H1 (cell line): ENCODE data around the gene CCDC93. TPM values are rescaled to one million over a fixed set of nuclear protein-coding genes. Genes with fewer than 3 reads are reported as not detected.

Experiments
- CTCF ChIA-PET: fragments of 300-600 bp; sonication (Branson Sonifier 250); formaldehyde crosslinking; loops from one replicate; lab custom pipeline; 2021; ENCODE audit not compliant: partially characterized antibody; lab: Charles Lee
- POLR2A ChIA-PET: fragments of 300-600 bp; sonication (Branson Sonifier 250); formaldehyde crosslinking; loops from one replicate; lab custom pipeline; 2021; ENCODE audit warnings: inconsistent platforms; ENCODE audit not compliant: partially characterized antibody; lab: Charles Lee
- DNase-seq, 2 experiments: peaks; one replicate each; pipeline versions ENCODE4 v3.0.0 to v3.0.0-alpha.2; 2010 to 2022; ENCODE audit warnings: low spot score in 2 of 2, low read depth in 1 of 2, mixed read lengths in 1 of 2
- FAIRE-seq: peaks from 2 replicates; lab custom pipeline; 2011; peaks lifted over from hg19 to GRCh38; lab: Jason Lieb, UNC
- H2AFZ ChIP-seq: 2 replicates; pipeline ENCODE4 v1.8.1; 2012; ENCODE audit warnings: low read length, inconsistent platforms
- H2AK5ac ChIP-seq: 2 replicates; pipeline ENCODE4 v1.6.1; 2013; ENCODE audit warnings: low read depth, low read length
- H2BK120ac ChIP-seq: replicated peaks from 2 replicates; pipeline ENCODE3; 2013; ENCODE audit warnings: low read depth, low read length, inconsistent platforms
- H2BK12ac ChIP-seq: 2 replicates; pipeline ENCODE4 v1.6.1; 2013; ENCODE audit warnings: low read depth, low read length
- H2BK15ac ChIP-seq: 2 replicates; pipeline ENCODE4 v1.6.1; 2013; ENCODE audit warnings: low read length
- H2BK20ac ChIP-seq: 2 replicates; pipeline ENCODE4 v1.6.1; 2013; ENCODE audit warnings: low read length
- H2BK5ac ChIP-seq: 2 replicates; pipeline ENCODE4 v1.6.1; 2013; ENCODE audit warnings: low read depth, low read length
- H3K14ac ChIP-seq: 2 replicates; pipeline ENCODE4 v1.6.1; 2013; ENCODE audit warnings: inconsistent platforms; ENCODE audit not compliant: insufficient read length
- H3K18ac ChIP-seq: 2 replicates; pipeline ENCODE4 v1.6.1; 2013; ENCODE audit warnings: low read length; ENCODE audit errors: extremely low read depth
- H3K23ac ChIP-seq: 2 replicates; pipeline ENCODE4 v1.6.1; 2013; ENCODE audit warnings: inconsistent platforms; ENCODE audit not compliant: insufficient read length
- H3K23me2 ChIP-seq: 2 replicates; pipeline ENCODE4 v1.6.1; 2013; ENCODE audit warnings: low read depth, low read length
- H3K27ac ChIP-seq: 2 replicates; pipeline ENCODE4 v1.6.1; 2011; ENCODE audit warnings: low read depth, low read length, inconsistent platforms
- H3K27me3 ChIP-seq, 4 experiments: replicated peaks in 1 of 4; 1 replicate in 1 of 4; 2 replicates in 3 of 4; pipeline versions ENCODE4 v1.6.1 to v1.8.1; 2011 to 2013; ENCODE audit warnings: low read length in 3 of 4, mild to moderate bottlenecking in 3 of 4, inconsistent platforms in 2 of 4, mixed read lengths in 2 of 4, moderate library complexity in 1 of 4; ENCODE audit not compliant: control insufficient read depth in 3 of 4, insufficient read depth in 3 of 4; ENCODE audit errors: extremely low read depth in 1 of 4
- H3K36me3 ChIP-seq, 4 experiments: 2 replicates each; pipeline versions ENCODE4 v1.6.1 to v1.8.1; 2011 to 2013; ENCODE audit warnings: mild to moderate bottlenecking in 4 of 4, low read length in 3 of 4, moderate library complexity in 2 of 4, control low read depth in 1 of 4, inconsistent platforms in 1 of 4; ENCODE audit not compliant: insufficient read depth in 4 of 4, control insufficient read depth in 2 of 4
- H3K4ac ChIP-seq: replicated peaks from 2 replicates; pipeline ENCODE3; 2013; ENCODE audit warnings: low read length, low read depth, mixed read lengths, inconsistent platforms; ENCODE audit not compliant: insufficient read length
- H3K4me1 ChIP-seq, 4 experiments: replicated peaks in 1 of 4; 1 replicate in 1 of 4; 2 replicates in 3 of 4; pipeline versions ENCODE4 v1.6.1 to v1.8.1; 2011 to 2013; ENCODE audit warnings: low read length in 3 of 4, inconsistent platforms in 2 of 4, mixed read lengths in 1 of 4; ENCODE audit not compliant: insufficient read depth in 4 of 4, control insufficient read depth in 3 of 4
- H3K4me2 ChIP-seq, 2 experiments: 2 replicates each; pipeline versions ENCODE4 v1.6.1 to v1.8.1; 2011 to 2013; ENCODE audit warnings: low read depth in 2 of 2, low read length in 2 of 2, control low read depth in 1 of 2, inconsistent platforms in 1 of 2, mild to moderate bottlenecking in 1 of 2; ENCODE audit not compliant: insufficient read depth in 1 of 2
- H3K4me3 ChIP-seq, 4 experiments: fragments of 200-600, 300-600 bp in 1 of 4; sonication (generic), shearing (Covaris generic), sonication (Bioruptor Twin) in 1 of 4; 2 replicates each; pipeline versions ENCODE4 v1.5.1 to v1.8.1; 2011 to 2016; ENCODE audit warnings: low read length in 4 of 4, low read depth in 3 of 4, control low read depth in 2 of 4, inconsistent platforms in 2 of 4, mild to moderate bottlenecking in 2 of 4, mixed read lengths in 1 of 4, moderate library complexity in 1 of 4; ENCODE audit not compliant: insufficient read depth in 2 of 4; ENCODE audit errors: extremely low read depth in 1 of 4
- H3K56ac ChIP-seq: replicated peaks from 2 replicates; pipeline ENCODE3; 2013; ENCODE audit warnings: low read depth, mild to moderate bottlenecking, mixed read lengths, low read length, inconsistent platforms; ENCODE audit not compliant: insufficient read length
- H3K79me1 ChIP-seq: 2 replicates; pipeline ENCODE4 v1.6.1; 2013; ENCODE audit warnings: low read depth, low read length, control low read depth
- H3K79me2 ChIP-seq, 2 experiments: 2 replicates each; pipeline versions ENCODE4 v1.6.1 to v1.8.1; 2012 to 2013; ENCODE audit warnings: low read length in 2 of 2, mild to moderate bottlenecking in 2 of 2, inconsistent platforms in 1 of 2; ENCODE audit not compliant: insufficient read depth in 2 of 2, control insufficient read depth in 1 of 2
- H3K9ac ChIP-seq, 4 experiments: replicated peaks in 1 of 4; 1 replicate in 1 of 4; 2 replicates in 3 of 4; pipeline versions ENCODE4 v1.6.1 to v1.8.1; 2011 to 2013; ENCODE audit warnings: low read depth in 3 of 4, low read length in 3 of 4, control low read depth in 2 of 4, mild to moderate bottlenecking in 2 of 4, moderate library complexity in 2 of 4, inconsistent platforms in 1 of 4; ENCODE audit errors: extremely low read depth in 1 of 4
- H3K9me3 ChIP-seq, 2 experiments: 2 replicates each; pipeline versions ENCODE4 v1.6.1 to v1.8.1; 2012 to 2013; ENCODE audit warnings: mild to moderate bottlenecking in 2 of 2, moderate library complexity in 2 of 2, control low read depth in 1 of 2, inconsistent platforms in 1 of 2, low read depth in 1 of 2, low read length in 1 of 2, mixed read lengths in 1 of 2; ENCODE audit not compliant: insufficient read depth in 2 of 2
- H4K20me1 ChIP-seq, 2 experiments: replicated peaks in 1 of 2; 2 replicates each; pipeline versions ENCODE3 to v1.8.1; 2011 to 2013; ENCODE audit warnings: inconsistent platforms in 2 of 2, low read length in 2 of 2, mild to moderate bottlenecking in 1 of 2; ENCODE audit not compliant: insufficient read depth in 2 of 2, control insufficient read depth in 1 of 2
- H4K5ac ChIP-seq: 2 replicates; pipeline ENCODE4 v1.6.1; 2013; ENCODE audit warnings: low read length, low read depth, mixed read lengths, inconsistent platforms; ENCODE audit not compliant: insufficient read length
- H4K8ac ChIP-seq: 2 replicates; pipeline ENCODE4 v1.8.0; 2013; ENCODE audit warnings: mild to moderate bottlenecking, moderate library complexity, low read length, inconsistent platforms; ENCODE audit not compliant: insufficient read depth; ENCODE audit errors: extremely low read depth
- H4K91ac ChIP-seq: replicated peaks from 2 replicates; pipeline ENCODE3; 2013; ENCODE audit warnings: low read length, mixed read lengths, inconsistent platforms; ENCODE audit not compliant: insufficient read length
- polyA plus RNA-seq, 7 experiments: library from polyadenylated mRNA; depleted of rRNA in 3 of 7; stranded (reverse) in 5 of 7; unstranded in 2 of 7; fragments of >200 nt in 5 of 7; fragments of 200-250 nt in 2 of 7; gene quantifications; 1 replicate in 5 of 7; 2 replicates in 1 of 7; 4 replicates in 1 of 7; pipeline versions ENCODE4 v1.2.1 to v1.2.3, GENCODE V29; 2011 to 2013; ENCODE audit warnings: missing spikeins in 2 of 7, mixed read lengths in 2 of 7
- total RNA-seq: library from RNA; stranded (reverse); fragmentation: NEBNext Ultra II Directional; extraction: Animal tissue kit (Norgen Biotek cat#: 25700); gene quantifications from 2 replicates; pipeline ENCODE4 v1.2.1, GENCODE V29; 2021
- TF ChIP-seq, protein P1 (sequence below): fragments of 300-600 bp; sonication (generic); IDR thresholded peaks from 2 replicates; pipeline ENCODE4 v1.7.1; 2012; ENCODE audit warnings: low read length, moderate library complexity, mild to moderate bottlenecking, inconsistent platforms; ENCODE audit not compliant: insufficient replicate concordance

Gene CCDC93
- total and polyA plus RNA-seq, 2 of the 8 experiments (the other 6 are each of a cell fraction or from before 2014, with no cell fraction given) = 5.5 to 18.0 TPM

DNA sequence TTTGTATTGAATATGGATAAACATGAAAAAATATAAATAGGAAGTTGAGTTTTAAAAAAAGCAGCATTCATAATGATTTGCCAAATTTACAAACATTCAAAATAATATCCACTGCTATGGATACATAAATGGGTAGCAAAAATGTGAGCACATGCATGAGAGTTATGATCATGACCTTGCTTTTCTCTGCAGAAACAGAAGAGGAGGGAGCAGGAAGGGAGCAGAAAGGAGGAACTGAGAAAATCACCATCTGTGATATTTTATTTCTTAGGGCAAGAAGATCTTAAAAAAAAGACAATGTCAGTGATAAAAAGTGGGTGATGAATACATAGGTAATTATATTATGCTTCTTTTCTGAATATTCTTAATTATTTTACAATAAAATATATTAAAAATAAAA lies 17.7 kb upstream of the CCDC93 start:
- Histone ChIP-seq H3K18ac (no peak overlapping the region), H2AFZ (no peak overlapping the region), H2AK5ac (no peak overlapping the region), H3K4me1 (peaks cover 0 to 8% (median 1%) of the 10 kb centered on the region in 4 experiments; a peak in 2 of 7 replicates), H4K91ac (no peak overlapping the region), H4K5ac (no peak overlapping the region), H4K20me1 (no peaks in the 10 kb centered on the region), H3K56ac (no peak overlapping the region), H3K4me3 (no peak overlapping the region), H2BK15ac (no peak overlapping the region), H3K9ac (no peak overlapping the region), H3K27ac (no peak overlapping the region), H3K79me2 (no peaks in the 10 kb centered on the region), H2BK5ac (no peak overlapping the region), H2BK120ac (no peak overlapping the region), H4K8ac (no peak overlapping the region), H3K14ac (no peak overlapping the region), H3K23me2 (peaks cover 2% of the 10 kb centered on the region; the same call in 1 of the 2 replicates), H2BK20ac (no peak overlapping the region), H2BK12ac (no peak overlapping the region), H3K27me3 (peaks cover 0 to 1% (median 0%) of the 10 kb centered on the region in 4 experiments; a peak in 1 of 7 replicates), H3K4ac (no peak overlapping the region), H3K36me3 (no peaks in the 10 kb centered on the region), H3K9me3 (no peaks in the 10 kb centered on the region; a peak in 1 of 4 replicates), H3K23ac (no peak overlapping the region), H3K79me1 (no peaks in the 10 kb centered on the region), H3K4me2 (no peak overlapping the region)
- FAIRE-seq = no peak
- ChIA-PET POLR2A (no interaction called here), CTCF (interaction anchor here (0.6 to 1.7 kb wide), 4 partner anchors 10 to 293 kb away, joined by 3 to 15 read pairs (median 7); no protein-coding TSS in a partner anchor)
- no peak for DNase-seq
- TF ChIP-seq, protein P1, sequence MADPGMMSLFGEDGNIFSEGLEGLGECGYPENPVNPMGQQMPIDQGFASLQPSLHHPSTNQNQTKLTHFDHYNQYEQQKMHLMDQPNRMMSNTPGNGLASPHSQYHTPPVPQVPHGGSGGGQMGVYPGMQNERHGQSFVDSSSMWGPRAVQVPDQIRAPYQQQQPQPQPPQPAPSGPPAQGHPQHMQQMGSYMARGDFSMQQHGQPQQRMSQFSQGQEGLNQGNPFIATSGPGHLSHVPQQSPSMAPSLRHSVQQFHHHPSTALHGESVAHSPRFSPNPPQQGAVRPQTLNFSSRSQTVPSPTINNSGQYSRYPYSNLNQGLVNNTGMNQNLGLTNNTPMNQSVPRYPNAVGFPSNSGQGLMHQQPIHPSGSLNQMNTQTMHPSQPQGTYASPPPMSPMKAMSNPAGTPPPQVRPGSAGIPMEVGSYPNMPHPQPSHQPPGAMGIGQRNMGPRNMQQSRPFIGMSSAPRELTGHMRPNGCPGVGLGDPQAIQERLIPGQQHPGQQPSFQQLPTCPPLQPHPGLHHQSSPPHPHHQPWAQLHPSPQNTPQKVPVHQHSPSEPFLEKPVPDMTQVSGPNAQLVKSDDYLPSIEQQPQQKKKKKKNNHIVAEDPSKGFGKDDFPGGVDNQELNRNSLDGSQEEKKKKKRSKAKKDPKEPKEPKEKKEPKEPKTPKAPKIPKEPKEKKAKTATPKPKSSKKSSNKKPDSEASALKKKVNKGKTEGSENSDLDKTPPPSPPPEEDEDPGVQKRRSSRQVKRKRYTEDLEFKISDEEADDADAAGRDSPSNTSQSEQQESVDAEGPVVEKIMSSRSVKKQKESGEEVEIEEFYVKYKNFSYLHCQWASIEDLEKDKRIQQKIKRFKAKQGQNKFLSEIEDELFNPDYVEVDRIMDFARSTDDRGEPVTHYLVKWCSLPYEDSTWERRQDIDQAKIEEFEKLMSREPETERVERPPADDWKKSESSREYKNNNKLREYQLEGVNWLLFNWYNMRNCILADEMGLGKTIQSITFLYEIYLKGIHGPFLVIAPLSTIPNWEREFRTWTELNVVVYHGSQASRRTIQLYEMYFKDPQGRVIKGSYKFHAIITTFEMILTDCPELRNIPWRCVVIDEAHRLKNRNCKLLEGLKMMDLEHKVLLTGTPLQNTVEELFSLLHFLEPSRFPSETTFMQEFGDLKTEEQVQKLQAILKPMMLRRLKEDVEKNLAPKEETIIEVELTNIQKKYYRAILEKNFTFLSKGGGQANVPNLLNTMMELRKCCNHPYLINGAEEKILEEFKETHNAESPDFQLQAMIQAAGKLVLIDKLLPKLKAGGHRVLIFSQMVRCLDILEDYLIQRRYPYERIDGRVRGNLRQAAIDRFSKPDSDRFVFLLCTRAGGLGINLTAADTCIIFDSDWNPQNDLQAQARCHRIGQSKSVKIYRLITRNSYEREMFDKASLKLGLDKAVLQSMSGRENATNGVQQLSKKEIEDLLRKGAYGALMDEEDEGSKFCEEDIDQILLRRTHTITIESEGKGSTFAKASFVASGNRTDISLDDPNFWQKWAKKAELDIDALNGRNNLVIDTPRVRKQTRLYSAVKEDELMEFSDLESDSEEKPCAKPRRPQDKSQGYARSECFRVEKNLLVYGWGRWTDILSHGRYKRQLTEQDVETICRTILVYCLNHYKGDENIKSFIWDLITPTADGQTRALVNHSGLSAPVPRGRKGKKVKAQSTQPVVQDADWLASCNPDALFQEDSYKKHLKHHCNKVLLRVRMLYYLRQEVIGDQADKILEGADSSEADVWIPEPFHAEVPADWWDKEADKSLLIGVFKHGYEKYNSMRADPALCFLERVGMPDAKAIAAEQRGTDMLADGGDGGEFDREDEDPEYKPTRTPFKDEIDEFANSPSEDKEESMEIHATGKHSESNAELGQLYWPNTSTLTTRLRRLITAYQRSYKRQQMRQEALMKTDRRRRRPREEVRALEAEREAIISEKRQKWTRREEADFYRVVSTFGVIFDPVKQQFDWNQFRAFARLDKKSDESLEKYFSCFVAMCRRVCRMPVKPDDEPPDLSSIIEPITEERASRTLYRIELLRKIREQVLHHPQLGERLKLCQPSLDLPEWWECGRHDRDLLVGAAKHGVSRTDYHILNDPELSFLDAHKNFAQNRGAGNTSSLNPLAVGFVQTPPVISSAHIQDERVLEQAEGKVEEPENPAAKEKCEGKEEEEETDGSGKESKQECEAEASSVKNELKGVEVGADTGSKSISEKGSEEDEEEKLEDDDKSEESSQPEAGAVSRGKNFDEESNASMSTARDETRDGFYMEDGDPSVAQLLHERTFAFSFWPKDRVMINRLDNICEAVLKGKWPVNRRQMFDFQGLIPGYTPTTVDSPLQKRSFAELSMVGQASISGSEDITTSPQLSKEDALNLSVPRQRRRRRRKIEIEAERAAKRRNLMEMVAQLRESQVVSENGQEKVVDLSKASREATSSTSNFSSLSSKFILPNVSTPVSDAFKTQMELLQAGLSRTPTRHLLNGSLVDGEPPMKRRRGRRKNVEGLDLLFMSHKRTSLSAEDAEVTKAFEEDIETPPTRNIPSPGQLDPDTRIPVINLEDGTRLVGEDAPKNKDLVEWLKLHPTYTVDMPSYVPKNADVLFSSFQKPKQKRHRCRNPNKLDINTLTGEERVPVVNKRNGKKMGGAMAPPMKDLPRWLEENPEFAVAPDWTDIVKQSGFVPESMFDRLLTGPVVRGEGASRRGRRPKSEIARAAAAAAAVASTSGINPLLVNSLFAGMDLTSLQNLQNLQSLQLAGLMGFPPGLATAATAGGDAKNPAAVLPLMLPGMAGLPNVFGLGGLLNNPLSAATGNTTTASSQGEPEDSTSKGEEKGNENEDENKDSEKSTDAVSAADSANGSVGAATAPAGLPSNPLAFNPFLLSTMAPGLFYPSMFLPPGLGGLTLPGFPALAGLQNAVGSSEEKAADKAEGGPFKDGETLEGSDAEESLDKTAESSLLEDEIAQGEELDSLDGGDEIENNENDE = no peak
